Stimulated activated CD4-positive, alpha-beta T cell treated with anti-CD3 and anti-CD28 coated beads, Interleukin-12 subunit alpha, Interleukin-12 subunit beta, amount 100 ng/mL, for 24 hours (primary cell): ENCODE data around the gene NRF1.

Experiments used
- DNase-seq, 2 experiments: peaks; one replicate each; pipeline ENCODE4 v3.0.0-alpha.2; 2020; ENCODE audit warnings: low read depth in 2 of 2

NRF1 gene

DNA sequence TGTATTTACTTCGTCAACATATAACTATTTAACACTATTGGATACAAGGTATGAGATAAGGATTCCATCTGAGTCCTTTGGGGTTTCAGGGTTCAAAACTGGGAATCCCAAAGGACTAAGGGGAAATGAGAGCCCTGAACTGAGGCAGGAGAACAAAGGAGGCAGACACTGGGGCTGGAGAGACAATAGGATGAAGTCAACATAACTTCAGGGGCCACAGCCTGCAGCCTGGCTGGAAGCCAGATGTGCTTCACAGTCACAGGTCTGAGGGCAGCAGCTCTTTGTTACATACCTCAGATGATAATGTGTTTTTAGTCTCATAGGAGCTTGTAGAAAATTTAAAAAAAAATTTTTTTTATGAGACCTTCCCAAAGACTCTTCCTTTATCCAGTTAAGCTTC, 73.3 kb downstream of the NRF1 start:
- no peak for DNase-seq

DNA sequence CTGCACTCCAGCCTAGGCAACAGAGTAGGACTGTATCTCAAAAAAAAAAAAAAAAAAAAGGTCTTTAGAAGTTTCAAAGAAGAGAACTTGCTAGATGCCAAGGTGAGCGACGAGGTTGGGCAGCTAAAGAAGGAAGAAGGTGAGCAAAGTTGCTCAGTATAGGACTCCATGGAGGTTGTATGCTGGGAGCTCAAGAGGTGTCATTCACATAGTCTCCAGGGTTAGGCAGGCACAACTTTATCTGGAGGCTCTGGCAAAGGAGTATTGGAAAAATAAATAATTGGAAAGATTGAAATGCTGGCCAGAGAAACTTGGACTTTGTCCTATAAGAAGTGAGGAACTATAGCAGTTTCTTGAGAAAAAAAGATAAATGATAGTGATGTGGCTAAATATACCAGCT, 74.5 kb downstream of the NRF1 start:
- no peak for DNase-seq

DNA sequence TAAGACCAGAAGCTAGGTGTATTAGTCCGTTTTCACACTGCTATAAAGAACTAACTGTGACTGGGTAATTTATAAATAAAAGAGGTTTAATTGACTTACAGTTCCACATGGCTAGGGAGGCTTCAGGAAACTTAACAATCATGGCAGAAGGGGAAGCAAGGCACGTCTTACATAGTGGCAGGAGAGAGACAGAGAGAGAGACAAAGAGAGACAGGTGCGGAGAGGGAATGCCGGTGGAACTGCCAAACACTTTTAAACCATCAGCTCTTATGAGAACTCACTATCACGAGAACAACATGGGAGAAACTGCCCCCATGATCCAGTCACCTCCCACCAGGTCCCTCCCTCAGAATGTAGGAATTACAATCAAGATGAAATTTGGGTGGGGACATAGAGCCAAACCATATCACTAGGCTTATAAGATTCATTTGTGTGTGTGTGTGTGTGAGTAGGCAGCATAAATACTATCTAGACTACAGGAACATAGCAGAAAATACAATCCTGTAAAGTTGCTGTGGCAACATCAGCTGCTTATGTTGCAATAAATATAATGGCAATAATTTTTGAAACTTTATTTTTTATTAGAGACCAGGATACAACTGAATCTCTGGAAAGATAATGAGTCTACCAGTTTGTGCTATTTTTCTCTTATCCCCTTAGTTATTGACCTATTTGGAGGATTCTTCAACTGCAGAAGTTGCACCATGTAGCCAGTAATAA, 77.1 kb downstream of the NRF1 start:
- no peak for DNase-seq

DNA sequence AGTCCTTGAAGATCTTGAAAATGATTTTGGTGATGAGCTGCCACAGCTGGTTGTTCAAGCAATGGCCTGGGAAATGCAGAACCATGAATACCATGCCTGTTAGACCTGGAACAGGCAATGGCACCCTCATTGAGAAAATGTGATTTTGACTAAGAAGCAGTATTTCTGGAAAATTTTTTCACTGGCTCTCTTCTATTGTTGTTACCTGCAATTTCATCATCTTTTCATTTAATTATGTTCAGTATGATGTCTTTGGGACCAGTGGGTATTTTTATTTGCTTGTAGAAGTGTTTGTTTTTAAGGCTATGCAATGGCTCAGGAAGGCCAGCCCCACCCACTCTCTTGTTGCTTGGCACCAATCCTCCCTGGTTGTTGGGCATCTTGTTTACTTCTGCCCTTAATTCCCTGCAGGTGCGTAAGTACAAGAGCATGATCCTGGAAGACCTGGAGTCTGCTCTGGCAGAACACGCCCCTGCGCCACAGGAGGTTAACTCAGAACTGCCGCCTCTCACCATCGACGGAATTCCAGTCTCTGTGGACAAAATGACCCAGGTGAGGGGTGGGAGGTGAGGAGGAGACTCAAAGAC, 78.6 kb downstream of the NRF1 start:
- no peak for DNase-seq

DNA sequence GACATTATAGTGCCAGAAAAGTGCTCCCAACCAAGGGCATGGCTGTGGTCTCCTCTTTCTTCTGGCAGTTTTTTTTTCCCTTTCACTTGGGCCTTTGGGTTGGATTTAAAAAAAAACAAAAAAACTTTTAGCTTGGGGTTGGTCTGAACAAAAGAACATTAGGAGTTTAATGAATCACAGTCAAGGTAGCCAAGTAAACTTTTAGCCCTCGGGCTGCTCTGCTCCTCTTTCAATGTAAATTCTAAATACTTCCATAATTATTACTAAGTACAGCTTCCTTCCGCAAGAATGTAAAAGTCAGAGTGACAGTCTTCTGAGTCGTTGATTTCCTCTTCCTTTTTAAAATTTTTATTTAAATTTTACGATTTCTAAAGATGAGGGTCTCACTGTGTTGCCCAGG, 79.2 kb downstream of the NRF1 start:
- DNase-seq, result no peak

DNA sequence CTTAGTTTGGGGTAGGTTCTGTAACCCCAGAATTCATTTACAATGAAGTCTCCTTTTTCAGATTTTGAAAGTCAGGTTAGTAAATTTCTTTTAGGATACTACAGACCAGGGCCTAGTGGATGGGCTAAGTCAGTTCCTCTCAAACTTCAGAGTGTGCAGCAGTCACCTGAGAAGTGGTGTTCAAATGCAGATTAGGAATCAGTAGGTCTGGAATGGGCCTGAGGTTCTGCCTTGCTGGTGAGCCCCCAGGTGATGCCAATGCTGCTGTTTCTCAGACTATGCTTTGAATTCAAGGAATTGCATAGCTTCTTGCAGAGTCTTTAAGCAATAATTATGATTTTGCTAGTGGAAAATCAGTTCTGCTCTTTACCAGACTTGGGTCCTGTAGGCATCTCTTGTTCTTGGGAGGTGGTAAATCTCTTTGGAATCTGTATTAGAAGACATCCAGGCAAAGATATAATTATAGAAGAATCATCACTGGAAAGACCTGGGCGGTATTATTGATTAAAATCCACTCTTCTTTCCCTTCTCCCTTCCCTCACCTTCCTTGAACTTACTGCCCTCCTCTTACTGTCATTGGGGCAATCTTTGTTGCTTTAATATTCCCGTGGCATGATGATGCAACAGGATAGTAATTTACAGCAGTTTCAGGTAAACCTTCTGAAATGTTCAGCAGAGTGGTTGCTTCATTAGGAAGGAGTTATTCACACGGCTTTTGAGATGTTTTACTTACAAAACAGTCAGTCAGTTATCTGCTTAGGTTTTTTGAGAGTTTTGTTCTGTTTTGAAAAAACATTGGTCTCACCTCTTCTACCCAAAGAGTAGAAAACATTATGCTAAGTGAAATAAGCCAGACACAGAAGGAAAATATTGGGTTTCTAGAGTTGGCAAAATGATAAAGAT, 87.2 kb downstream of the NRF1 start:
- DNase-seq, result no peak

DNA sequence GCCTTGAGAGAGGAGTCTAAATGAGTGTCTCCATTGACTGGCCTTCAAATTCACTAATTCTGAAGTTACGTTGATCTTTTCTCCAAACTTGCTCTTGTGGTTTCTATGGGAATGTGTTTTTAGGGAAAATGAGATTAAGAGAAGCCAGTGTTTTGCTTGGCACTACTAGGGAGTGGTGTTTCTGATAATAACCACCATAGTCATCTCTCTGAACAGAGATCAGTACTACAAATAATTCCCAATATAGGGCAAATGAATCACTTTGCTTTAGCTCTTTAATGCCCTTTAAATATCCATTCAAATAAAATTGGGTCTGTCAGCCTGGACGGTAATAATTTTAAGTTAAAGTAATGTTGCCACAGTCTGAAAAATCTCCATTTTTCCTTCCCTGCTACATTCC, 90.8 kb downstream of the NRF1 start:
- DNase-seq, result no peak

DNA sequence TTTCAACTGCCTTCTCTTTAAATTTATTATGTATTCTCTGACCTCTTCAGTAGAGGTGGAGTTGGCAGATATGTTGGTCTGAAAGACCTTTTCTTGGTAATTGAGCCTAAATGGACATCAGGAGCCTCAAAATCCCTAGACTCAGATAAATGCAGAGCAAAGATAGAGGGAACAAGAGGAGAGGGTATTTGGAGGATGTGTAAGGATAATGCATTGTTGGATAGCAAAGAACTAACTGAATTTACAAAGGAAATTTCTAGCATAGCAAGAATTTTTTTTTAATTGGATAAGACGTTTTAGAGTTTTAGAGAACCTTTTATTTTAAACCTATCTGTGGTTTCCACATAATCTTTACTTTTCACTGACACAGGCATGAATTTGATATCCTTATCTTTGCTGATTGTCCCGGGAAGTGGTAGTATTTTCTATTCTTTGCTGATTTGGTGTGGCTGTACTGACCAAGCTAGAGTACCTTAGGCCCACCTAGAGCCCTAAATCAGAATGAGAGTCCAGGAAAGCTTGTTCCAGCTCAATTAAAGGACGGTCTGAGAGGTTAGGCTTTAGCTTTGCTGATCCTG, 91.3 kb downstream of the NRF1 start:
- no peak for DNase-seq

DNA sequence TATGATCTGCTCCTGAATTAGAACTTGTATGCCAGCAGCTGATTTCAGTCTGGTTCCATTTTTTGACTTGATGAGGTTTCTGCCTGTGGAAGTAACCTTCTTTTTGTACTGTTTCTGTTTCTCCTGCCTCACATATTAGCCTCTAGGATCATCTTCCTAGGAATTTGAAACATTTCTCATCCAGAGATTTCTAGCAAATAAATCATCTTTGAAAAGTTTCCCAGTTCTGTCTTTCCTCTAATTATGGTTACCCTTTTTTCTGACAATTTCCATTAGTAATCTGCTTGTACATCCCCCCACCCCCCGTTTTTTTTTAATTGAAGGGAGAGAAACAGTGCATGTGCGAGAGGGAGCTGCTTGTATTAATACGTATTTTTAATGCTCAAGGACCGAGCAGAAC, 92.2 kb downstream of the NRF1 start:
- no peak for DNase-seq

DNA sequence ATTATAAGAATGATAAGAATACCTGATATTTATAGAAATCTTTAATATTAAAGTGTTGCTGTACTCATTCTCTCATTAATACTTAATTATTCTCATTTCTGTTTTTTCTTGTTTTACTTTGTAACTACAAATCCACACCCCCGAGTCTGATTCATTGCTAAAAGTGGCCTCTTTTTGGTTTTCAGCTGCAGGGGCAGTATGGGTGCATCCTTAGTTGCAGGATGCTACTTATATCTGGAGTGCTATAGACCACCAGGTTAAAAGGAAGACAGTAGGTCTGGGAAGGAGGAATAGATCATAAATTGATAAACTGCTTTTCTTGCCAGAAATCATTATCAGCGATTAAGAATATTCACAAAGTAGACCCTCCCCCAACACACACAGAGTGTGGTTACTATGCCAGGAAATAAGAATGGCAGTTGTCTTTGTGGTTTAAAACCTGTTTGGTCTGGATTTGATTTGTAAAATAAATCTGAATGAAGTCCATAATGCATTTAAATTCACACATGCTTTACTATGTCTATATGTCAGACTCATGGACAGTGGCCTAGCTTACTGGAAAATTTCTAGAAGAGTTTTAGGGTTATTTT, 96.5 kb downstream of the NRF1 start:
- DNase-seq, result no peak

DNA sequence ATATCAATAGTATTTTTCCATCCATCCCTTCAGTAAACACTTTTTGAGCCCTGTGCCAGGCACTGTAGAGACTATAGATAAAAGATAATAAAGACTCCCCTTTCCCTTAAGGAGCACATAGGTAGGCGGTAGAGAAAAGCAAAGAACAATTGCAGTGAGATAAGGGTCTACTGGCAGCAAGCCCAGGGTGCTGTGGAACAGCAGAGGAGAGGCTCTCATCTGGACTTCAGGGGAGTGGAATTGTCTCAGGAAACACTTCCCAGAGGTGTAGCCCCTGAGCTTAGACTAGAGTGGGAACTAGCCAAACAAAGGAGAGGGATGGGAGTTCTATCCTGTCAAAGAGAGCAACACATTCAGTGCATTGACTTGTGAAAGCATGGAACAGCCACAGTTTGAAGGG, 102.0 kb downstream of the NRF1 start:
- no peak for DNase-seq

DNA sequence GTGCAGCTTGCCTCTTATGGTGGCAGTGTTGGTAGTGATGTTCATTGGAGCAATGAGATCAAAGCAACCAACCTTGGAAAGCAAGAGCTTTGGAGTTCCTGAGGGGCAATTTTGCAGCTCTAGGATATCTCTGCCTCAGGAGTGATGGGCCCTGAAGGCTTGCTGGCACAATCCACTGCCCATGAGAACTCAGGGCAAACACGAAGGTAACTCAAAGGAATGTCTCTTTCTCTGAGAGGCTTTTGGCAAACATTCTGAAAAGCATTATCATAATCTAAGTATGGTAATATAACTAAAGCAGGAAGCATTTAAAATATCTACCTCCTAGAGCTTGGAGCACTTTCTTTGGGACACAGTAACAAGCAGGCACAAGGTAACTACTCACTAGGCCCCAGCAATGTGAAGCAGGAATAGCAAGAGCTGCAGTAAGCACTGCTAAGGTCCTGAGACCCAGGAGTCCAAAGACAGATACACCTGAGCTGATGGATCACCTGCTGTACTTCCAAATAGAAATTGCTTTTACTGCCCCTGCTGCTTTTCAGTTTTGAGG, 103.1 kb downstream of the NRF1 start:
- no peak for DNase-seq

DNA sequence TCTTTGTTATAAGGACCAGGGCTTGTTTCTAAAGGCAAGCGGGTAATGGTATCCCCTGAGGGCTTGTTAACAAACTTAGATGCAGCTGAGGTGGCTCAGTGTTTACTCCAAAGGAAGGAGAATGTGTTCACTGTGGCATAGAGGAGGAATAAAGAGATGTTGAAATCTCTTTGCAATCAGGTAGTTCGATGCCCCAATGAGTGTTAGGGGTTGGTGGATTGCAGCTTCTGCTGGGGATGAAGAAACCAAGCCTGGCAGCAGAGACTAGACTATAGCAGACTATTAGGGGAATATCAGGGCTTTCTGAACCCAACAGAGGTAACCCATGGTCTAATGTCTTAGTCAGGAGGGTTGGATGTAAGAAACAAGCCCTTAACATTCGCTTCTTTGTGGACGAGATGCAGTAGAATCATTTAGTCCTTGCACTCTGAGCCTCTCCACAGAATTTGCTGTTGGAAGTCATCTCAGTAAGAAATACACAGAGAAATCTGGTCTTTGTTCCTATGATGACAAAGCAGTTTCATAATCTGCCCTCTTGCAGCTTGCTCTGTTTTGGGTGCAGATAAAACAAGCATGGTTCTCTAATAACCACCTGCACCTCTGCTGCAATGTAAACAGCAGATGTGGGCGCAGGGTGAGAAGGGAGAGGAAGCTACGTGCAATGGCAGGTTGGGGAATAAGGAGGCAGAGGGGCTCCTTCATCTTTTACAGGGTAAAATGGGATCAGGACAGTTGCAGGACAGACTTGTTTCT, 108.6 kb downstream of the NRF1 start:
- DNase-seq, result no peak

DNA sequence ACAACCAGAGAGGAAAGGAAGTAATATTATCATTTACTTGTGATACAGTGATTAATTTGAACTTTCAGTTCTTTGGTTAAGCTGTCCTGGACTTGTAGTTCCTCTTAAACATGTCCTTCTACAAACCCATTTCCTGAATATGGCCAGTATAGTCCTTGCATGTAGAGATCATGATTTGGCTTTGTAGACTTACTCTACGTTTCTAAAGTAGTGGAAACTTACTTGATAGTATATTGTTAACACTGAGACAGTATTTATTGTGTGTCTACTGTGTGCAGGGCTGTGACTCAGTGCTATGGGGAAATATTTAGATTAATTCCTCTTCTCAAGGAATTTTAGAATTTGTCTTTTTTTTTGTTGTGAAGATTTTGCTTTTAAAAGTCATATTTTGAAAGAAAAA, 109.5 kb downstream of the NRF1 start:
- no peak for DNase-seq

DNA sequence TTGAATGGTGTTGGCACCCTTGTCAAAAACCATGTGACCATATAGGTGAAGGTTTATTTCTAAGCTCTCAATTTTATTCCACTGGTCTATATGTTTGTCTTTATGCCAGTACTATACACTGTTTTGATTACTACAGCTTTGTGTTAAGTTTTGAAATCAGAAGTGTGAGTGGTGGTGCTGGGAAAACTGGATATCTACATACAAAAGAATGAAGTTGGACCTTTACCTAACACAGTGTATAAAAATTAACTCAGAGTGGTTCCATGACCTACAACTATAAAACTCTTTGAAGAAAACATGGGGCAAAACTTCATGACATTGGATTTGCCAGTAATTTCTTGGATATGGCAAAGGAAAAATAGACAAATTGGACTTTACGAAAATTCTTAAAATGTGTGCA, 112.2 kb downstream of the NRF1 start:
- no peak for DNase-seq

DNA sequence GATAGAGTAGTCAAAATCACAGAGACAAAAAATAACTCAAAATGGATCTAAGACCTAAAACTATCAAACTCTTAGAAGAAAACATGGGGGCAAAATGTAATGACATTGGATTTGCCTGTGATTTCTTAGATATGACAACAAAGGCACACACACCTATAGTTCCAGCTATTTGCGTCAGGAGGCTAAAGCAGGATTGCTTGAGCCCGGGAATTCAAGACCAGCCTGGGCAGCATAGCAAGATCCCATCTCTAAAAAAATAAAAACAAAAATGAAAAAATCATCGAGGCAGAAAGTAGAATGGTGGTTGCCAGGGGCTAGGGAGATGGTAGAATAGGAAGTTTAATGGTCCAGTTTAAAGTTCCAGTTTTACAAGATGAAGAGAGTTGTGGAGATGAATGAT, 113.3 kb downstream of the NRF1 start:
- DNase-seq, result no peak

DNA sequence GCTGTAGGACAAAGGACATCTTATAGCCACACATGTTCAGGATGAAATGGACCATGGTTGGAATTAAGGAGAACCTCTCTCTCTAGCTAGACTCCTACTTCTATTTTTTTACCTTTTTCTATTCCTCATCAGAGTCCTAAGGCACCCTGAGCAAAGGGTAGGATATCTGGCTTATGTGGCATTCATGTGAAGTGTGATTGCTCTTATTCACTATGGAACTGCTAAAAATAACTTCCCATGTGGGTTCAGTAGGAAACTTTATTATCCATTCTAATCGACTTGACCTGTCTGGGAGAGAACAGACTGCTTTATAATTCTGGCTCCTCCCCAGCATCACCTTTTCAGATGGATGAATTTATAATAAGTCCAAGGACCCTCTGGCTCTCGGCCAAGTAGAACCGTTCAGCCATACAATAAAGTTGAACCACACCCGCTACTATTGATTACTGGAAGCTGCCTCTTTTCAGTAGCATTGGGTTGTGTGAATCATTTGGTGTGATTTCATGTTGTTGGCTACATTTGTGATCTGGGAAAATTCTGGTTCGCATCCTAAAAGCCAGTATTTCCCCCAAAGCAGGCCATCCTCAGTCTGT, 117.5 kb downstream of the NRF1 start:
- DNase-seq, result no peak

DNA sequence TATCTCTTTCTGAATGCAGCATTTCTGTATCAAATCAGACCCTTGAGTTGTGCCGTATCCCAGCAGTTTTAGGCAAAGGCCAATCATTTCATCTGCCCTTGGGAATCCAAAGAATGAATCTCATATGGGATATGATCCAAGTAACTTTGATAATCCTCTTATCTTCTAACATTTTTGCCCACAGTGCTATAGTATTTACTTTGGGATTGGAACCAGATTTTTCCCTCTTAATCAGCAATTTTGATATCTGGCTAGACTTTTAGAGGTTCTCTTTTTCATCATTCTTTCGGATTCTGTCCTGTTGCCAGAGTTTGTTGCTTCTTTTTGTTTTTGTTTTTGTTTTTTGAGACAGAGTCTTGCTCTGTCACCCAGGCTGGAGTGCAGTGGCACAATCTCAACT, 118.0 kb downstream of the NRF1 start:
- DNase-seq, result no peak

DNA sequence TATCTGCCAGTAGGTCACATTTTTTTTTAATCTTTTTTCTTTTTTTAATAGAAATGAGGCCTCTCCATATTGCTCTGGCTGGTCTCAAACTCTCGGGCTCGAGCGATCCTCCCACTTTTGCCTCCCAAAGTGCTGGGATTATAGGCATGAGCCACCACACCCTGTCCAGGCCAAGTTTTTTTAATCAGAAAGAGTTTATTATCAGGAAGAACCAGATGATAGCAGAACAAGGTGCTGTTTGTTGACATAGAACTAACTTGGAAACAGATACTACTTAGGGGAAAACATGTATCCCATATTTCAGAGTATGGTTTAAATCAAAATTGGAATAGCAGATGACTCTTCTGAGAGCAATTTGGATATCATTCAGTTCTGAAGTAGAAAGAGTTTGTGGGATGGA, 118.6 kb downstream of the NRF1 start:
- DNase-seq, result no peak

DNA sequence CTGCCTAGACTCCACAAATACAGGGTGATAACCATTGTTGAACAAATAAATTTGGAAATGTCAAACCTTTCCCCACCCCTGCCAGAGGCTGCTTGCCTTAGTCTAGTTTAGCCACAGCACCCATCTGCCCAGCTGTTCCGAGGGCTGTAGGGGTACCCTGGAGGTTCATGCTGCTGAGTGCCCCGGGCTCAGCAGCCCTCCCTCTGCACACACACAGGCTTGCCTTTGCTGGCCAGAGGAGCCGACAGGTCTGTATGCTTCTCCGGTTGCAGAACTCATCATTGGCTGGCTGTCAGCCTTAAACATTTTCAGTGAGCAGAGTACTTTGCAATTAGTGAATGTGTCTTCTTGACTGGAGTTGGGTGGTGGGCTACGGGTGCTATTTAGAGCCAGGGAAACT, 122.9 kb downstream of the NRF1 start:
- DNase-seq, result no peak

DNA sequence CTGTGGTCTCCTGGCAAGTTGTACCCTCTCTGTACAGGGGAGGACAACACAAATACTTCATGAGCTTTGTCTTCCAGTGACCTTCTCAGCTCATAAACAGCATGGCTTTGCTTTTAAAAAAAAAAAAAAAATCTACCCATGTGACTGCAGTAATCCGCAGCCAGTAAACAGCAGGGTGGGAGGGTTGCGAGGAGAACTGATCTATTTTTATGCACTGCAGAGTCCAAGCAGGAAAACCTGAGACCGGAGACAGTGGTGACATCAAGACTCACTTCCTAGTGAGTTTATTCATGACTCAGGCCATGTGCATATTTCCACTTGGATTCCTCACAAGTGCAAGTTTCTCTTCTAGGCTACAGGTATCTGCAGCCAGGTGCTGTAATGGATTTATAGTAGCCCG, 127.9 kb downstream of the NRF1 start:
- DNase-seq, result no peak
